IMR-90 (cell line): Measurements from ENCODE around the gene CD99L2. TPM values are rescaled to one million over a fixed set of nuclear protein-coding genes. Genes with fewer than 3 reads are reported as not detected.

Source experiments
- ATAC-seq: fragments of 200-7000 bp; cut with Tn5 transposase; 2 replicates; pipeline ENCODE4 v1.9.1; 2020; ENCODE audit warnings: low read depth, mild to moderate bottlenecking, moderate library complexity
- BruUV-seq: library from RNA; stranded (reverse); fragments of 400-500 nt; replicated peaks from 2 replicates; lab custom pipeline; 2021; lab: Mats Ljungman, UMichigan
- CTCF ChIA-PET: fragments of 300-600 bp; formaldehyde crosslinking; extraction: SDS; loops from one replicate; lab custom pipeline; 2021; ENCODE audit warnings: antibody characterized with exemption; lab: Yijun Ruan, JAX
- POLR2A ChIA-PET: fragments of 300-600 bp; sonication (Branson Sonifier 250); formaldehyde crosslinking; loops from one replicate; lab custom pipeline; 2022; ENCODE audit warnings: antibody characterized with exemption; ENCODE audit not compliant: unreplicated experiment; lab: Charles Lee
- DNase-seq: peaks from one replicate; pipeline ENCODE4 v3.0.0; 2013
- H2AFZ ChIP-seq: replicated peaks from 2 replicates; pipeline ENCODE3; 2013; ENCODE audit warnings: low read length, mild to moderate bottlenecking; ENCODE audit not compliant: poor library complexity
- H2AK5ac ChIP-seq: 2 replicates; pipeline ENCODE4 v1.6.1; 2013; ENCODE audit warnings: low read depth, low read length, inconsistent platforms
- H2AK9ac ChIP-seq: replicated peaks from 2 replicates; pipeline ENCODE3; 2013; ENCODE audit warnings: mild to moderate bottlenecking, low read depth, low read length, moderate library complexity; ENCODE audit not compliant: poor library complexity
- H2BK120ac ChIP-seq: 2 replicates; pipeline ENCODE4 v1.6.1; 2013; ENCODE audit warnings: low read depth, low read length, inconsistent platforms
- H2BK15ac ChIP-seq: 3 replicates; pipeline ENCODE4 v1.6.1; 2013; ENCODE audit warnings: low read depth, low read length, inconsistent platforms
- H2BK20ac ChIP-seq: 2 replicates; pipeline ENCODE4 v1.6.1; 2013; ENCODE audit warnings: low read depth, mild to moderate bottlenecking, inconsistent platforms, low read length, moderate library complexity
- H2BK5ac ChIP-seq: 2 replicates; pipeline ENCODE4 v1.6.1; 2013; ENCODE audit warnings: mild to moderate bottlenecking, low read depth, low read length, inconsistent platforms; ENCODE audit not compliant: poor library complexity, severe bottlenecking
- H3K14ac ChIP-seq: replicated peaks from 2 replicates; pipeline ENCODE4 v1.6.1; 2013; ENCODE audit warnings: low read depth, low read length, inconsistent platforms
- H3K18ac ChIP-seq: 2 replicates; pipeline ENCODE4 v1.6.1; 2013; ENCODE audit warnings: low read depth, low read length, control low read depth
- H3K23ac ChIP-seq: 2 replicates; pipeline ENCODE4 v1.6.1; 2013; ENCODE audit warnings: low read depth, low read length, inconsistent platforms
- H3K27ac ChIP-seq: 2 replicates; pipeline ENCODE4 v1.5.1; 2013; ENCODE audit warnings: mild to moderate bottlenecking, control low read depth, low read length; ENCODE audit not compliant: insufficient read depth
- H3K27me3 ChIP-seq: 2 replicates; pipeline ENCODE4 v1.6.1; 2013; ENCODE audit warnings: low read length; ENCODE audit not compliant: control insufficient read depth, insufficient read depth
- H3K36me3 ChIP-seq: 2 replicates; pipeline ENCODE4 v1.6.1; 2013; ENCODE audit warnings: low read length, mixed read lengths; ENCODE audit not compliant: control insufficient read depth, insufficient read depth
- H3K4ac ChIP-seq: 2 replicates; pipeline ENCODE4 v1.6.1; 2013; ENCODE audit warnings: low read depth, low read length, inconsistent platforms
- H3K4me1 ChIP-seq: 2 replicates; pipeline ENCODE4 v1.6.1; 2013; ENCODE audit warnings: low read length, mixed read lengths; ENCODE audit not compliant: control insufficient read depth, insufficient read depth
- H3K4me2 ChIP-seq: 2 replicates; pipeline ENCODE4 v1.6.1; 2013; ENCODE audit warnings: low read depth, mild to moderate bottlenecking, control low read depth, low read length, moderate library complexity
- H3K4me3 ChIP-seq: 2 replicates; pipeline ENCODE4 v1.5.1; 2013; ENCODE audit warnings: low read depth, mild to moderate bottlenecking, control low read depth, low read length, moderate library complexity; ENCODE audit not compliant: insufficient read depth
- H3K56ac ChIP-seq: 2 replicates; pipeline ENCODE4 v1.6.1; 2013; ENCODE audit warnings: low read length, inconsistent platforms; ENCODE audit not compliant: insufficient read depth; ENCODE audit errors: extremely low read depth
- H3K79me1 ChIP-seq, 2 experiments: 2 replicates each; pipeline ENCODE4 v1.6.1; 2013; ENCODE audit warnings: low read length in 2 of 2, inconsistent platforms in 1 of 2, low read depth in 1 of 2
- H3K9ac ChIP-seq: 2 replicates; pipeline ENCODE4 v1.6.1; 2013; ENCODE audit warnings: low read depth, low read length, control low read depth
- H3K9me1 ChIP-seq: 2 replicates; pipeline ENCODE4 v1.6.1; 2013; ENCODE audit warnings: low read length, inconsistent platforms; ENCODE audit not compliant: insufficient read depth
- H3K9me3 ChIP-seq: 2 replicates; pipeline ENCODE4 v1.6.1; 2013; ENCODE audit warnings: low read length; ENCODE audit not compliant: control insufficient read depth, insufficient read depth
- H4K20me1 ChIP-seq: 2 replicates; pipeline ENCODE4 v1.6.1; 2013; ENCODE audit warnings: low read length, inconsistent platforms; ENCODE audit not compliant: insufficient read depth
- H4K5ac ChIP-seq: 2 replicates; pipeline ENCODE4 v1.6.1; 2013; ENCODE audit warnings: mild to moderate bottlenecking, low read depth, low read length, control low read depth
- H4K8ac ChIP-seq, 2 experiments: 2 replicates each; pipeline ENCODE4 v1.6.1; 2013; ENCODE audit warnings: low read depth in 2 of 2, low read length in 2 of 2, control low read depth in 1 of 2, inconsistent platforms in 1 of 2
- H4K91ac ChIP-seq: 2 replicates; pipeline ENCODE4 v1.6.1; 2013; ENCODE audit warnings: low read depth, low read length, inconsistent platforms; ENCODE audit not compliant: insufficient read depth
- BHLHE40 ChIP-seq: fragments of 150-350 bp; IDR thresholded peaks from 2 replicates; pipeline ENCODE4 v1.6.1; 2016; ENCODE audit warnings: mild to moderate bottlenecking, low read depth, low read length
- CEBPB ChIP-seq: IDR thresholded peaks from 2 replicates; pipeline ENCODE4 v1.6.1; 2012; ENCODE audit warnings: low read depth, low read length, improper control_type of control experiment
- CHD1 ChIP-seq: IDR thresholded peaks from 2 replicates; pipeline ENCODE4 v1.6.1; 2012; ENCODE audit warnings: low read depth, low read length, improper control_type of control experiment
- CTCF ChIP-seq: conservative IDR thresholded peaks from 2 replicates; pipeline ENCODE4 v1.5.1; 2012; ENCODE audit warnings: mild to moderate bottlenecking, low read depth, low read length, improper control_type of control experiment
- ELK1 ChIP-seq: fragments of 150-350 bp; IDR thresholded peaks from 2 replicates; pipeline ENCODE4 v1.6.1; 2016; ENCODE audit warnings: low read depth, mild to moderate bottlenecking, low read length, moderate library complexity, borderline replicate concordance
- FOS ChIP-seq: fragments of 150-350 bp; IDR thresholded peaks from 2 replicates; pipeline ENCODE4 v1.6.1; 2016; ENCODE audit warnings: low read depth, low read length
- MAFK ChIP-seq: IDR thresholded peaks from 2 replicates; pipeline ENCODE4 v1.6.1; 2012; ENCODE audit warnings: low read depth, low read length, improper control_type of control experiment
- MAZ ChIP-seq: IDR thresholded peaks from 2 replicates; pipeline ENCODE4 v1.6.1; 2012; ENCODE audit warnings: low read depth, mild to moderate bottlenecking, low read length, improper control_type of control experiment, moderate library complexity, borderline replicate concordance
- MXI1 ChIP-seq: IDR thresholded peaks from 2 replicates; pipeline ENCODE4 v1.6.1; 2012; ENCODE audit warnings: low read depth, mild to moderate bottlenecking, low read length, moderate library complexity, borderline replicate concordance
- NFE2L2 ChIP-seq: fragments of 150-350 bp; IDR thresholded peaks from 2 replicates; pipeline ENCODE4 v1.6.1; 2016; ENCODE audit warnings: low read depth, mild to moderate bottlenecking, low read length
- POLR2A ChIP-seq: IDR thresholded peaks from 2 replicates; pipeline ENCODE4 v1.6.1; 2012; ENCODE audit warnings: mild to moderate bottlenecking, low read depth, low read length
- RAD21 ChIP-seq: IDR thresholded peaks from 2 replicates; pipeline ENCODE4 v1.6.1; 2012; ENCODE audit warnings: low read length, improper control_type of control experiment
- RCOR1 ChIP-seq: IDR thresholded peaks from 2 replicates; pipeline ENCODE4 v1.6.1; 2012; ENCODE audit warnings: mild to moderate bottlenecking, low read length, improper control_type of control experiment; ENCODE audit not compliant: insufficient replicate concordance
- RFX5 ChIP-seq: IDR thresholded peaks from 2 replicates; pipeline ENCODE4 v1.8.0; 2012; ENCODE audit warnings: low read depth, mild to moderate bottlenecking, low read length, moderate library complexity
- SMC3 ChIP-seq: fragments of 150-350 bp; IDR thresholded peaks from 2 replicates; pipeline ENCODE4 v1.6.1; 2016; ENCODE audit warnings: low read depth, mild to moderate bottlenecking, antibody characterized with exemption, low read length, moderate library complexity
- USF2 ChIP-seq: fragments of 150-350 bp; IDR thresholded peaks from 2 replicates; pipeline ENCODE4 v1.6.1; 2017; ENCODE audit warnings: mild to moderate bottlenecking, antibody characterized with exemption, low read length, low read depth
- WGBS, 2 experiments: methylation state at CpG; one replicate each; pipeline versions ENCODE4 v1.1.5 to v1.1.7; 2013; ENCODE audit warnings: missing lambda C conversion rate in 2 of 2; ENCODE audit not compliant: insufficient read length in 1 of 2; ENCODE audit errors: extremely low coverage in 2 of 2; 5-methylcytosine and 5-hydroxymethylcytosine counted together
- dilution Hi-C: fragments of 300-500 bp; cut with HindIII; formaldehyde crosslinking; loops from one replicate; pipeline ENCODE4 v1.14.3; 2018; ENCODE audit warnings: low sequenced_read_pairs; ENCODE audit not compliant: unreplicated experiment
- in situ Hi-C: fragments of 300-500 bp; cut with MboI; formaldehyde crosslinking; loops from 3 replicates; pipeline ENCODE4 v1.14.3; 2019; ENCODE audit warnings: low sequenced_read_pairs, inconsistent platforms, mixed read lengths
- intact Hi-C: fragments of 100-400 bp; cut with micrococcal nuclease; formaldehyde crosslinking; loops from 2 replicates; pipeline ENCODE4 v1.10.0; 2022
- polyA plus RNA-seq, 3 experiments: library from polyadenylated mRNA; depleted of rRNA; stranded (reverse); fragments of >200 nt; gene quantifications; 2 replicates each; pipeline ENCODE4 v1.2.3, GENCODE V29; 2012; ENCODE audit warnings: low replicate concordance in 1 of 3
- total RNA-seq: library from RNA; depleted of rRNA; stranded (reverse); fragments of >200 nt; gene quantifications from 2 replicates; pipeline ENCODE4 v1.2.3, GENCODE V29; 2012

Gene CD99L2
- total and polyA plus RNA-seq, 2 of the 4 experiments (the other 2 are of a cell fraction): 17.4 to 41.4 TPM

GRCh38 chrX:150893936-150894335 is 4.5 kb downstream of the CD99L2 start:
- Histone ChIP-seq H3K14ac (no peak overlapping the region), H2BK15ac (no peak overlapping the region), H3K4me2 (no peak overlapping the region), H3K27me3 (no peaks in the 10 kb centered on the region), H3K79me1 (peaks cover 4 to 14% of the 10 kb centered on the region in 2 experiments; a peak in 3 of 4 replicates), H4K91ac (no peak overlapping the region), H3K4me3 (no peak overlapping the region), H3K9ac (no peak overlapping the region), H3K36me3 (no peaks in the 10 kb centered on the region), H3K18ac (no peak overlapping the region), H2BK5ac (no peak overlapping the region), H2AFZ (no peak overlapping the region), H2BK120ac (no peak overlapping the region), H2BK20ac (no peak overlapping the region), H3K56ac (no peak overlapping the region), H4K20me1 (no peaks in the 10 kb centered on the region), H3K4ac (no peak overlapping the region), H4K8ac (no peak overlapping the region), H3K9me1 (no peaks in the 10 kb centered on the region), H2AK5ac (no peak overlapping the region), H3K27ac (no peak overlapping the region), H3K4me1 (no peaks in the 10 kb centered on the region), H3K23ac (no peak overlapping the region), H4K5ac (no peak overlapping the region), H2AK9ac (no peak overlapping the region), H3K9me3 (no peaks in the 10 kb centered on the region)
- no TSS peak for BruUV-seq
- dilution Hi-C loops (no loop called here), intact Hi-C loops (no loop called here), in situ Hi-C loops (loop anchor here (10.0 kb wide), 1 partner anchor 91 kb away; the partner anchor contains the start of gene HMGB3)
- no CpG with 5 or more reads among the region's 5 CpGs for WGBS, 2 experiments
- TF ChIP-seq RFX5 (no peak), MXI1 (no peak), RCOR1 (no peak), SMC3 (no peak), CHD1 (no peak), MAFK (no peak), MAZ (no peak), CEBPB (no peak), POLR2A (no peak), BHLHE40 (no peak), ELK1 (no peak), CTCF (no peak), USF2 (no peak), RAD21 (no peak), NFE2L2 (no peak), FOS (no peak)
- CTCF ChIA-PET: no interaction called here
- POLR2A ChIA-PET: no interaction called here
- ATAC-seq (no peak), DNase-seq (no peak)
